Subcutaneous abdominal adipose tissue (tissue), 5 donors: ENCODE data around the gene IFITM10.

Experiments used
- H3K27ac ChIP-seq: one replicate; pipeline ENCODE4 v1.7.0; 2013; ENCODE audit warnings: low read depth, mild to moderate bottlenecking, inconsistent platforms, low read length, moderate library complexity
- H3K27me3 ChIP-seq, 5 donors: one replicate each; pipeline ENCODE4 v1.7.0; 2013; ENCODE audit warnings: low read length in 5 of 5, inconsistent platforms in 1 of 5; ENCODE audit not compliant: control insufficient read depth in 5 of 5, insufficient read depth in 4 of 5
- H3K36me3 ChIP-seq, 5 donors: one replicate each; pipeline ENCODE4 v1.7.0; 2013; ENCODE audit warnings: low read length in 5 of 5; ENCODE audit not compliant: control insufficient read depth in 5 of 5, insufficient read depth in 5 of 5
- H3K4me1 ChIP-seq, 5 donors: one replicate each; pipeline ENCODE4 v1.7.0; 2013; ENCODE audit warnings: low read length in 5 of 5, mild to moderate bottlenecking in 3 of 5, moderate library complexity in 1 of 5; ENCODE audit not compliant: control insufficient read depth in 5 of 5, insufficient read depth in 5 of 5
- H3K4me3 ChIP-seq, 5 donors: one replicate each; pipeline ENCODE4 v1.7.0; 2013; ENCODE audit warnings: low read length in 5 of 5, low read depth in 1 of 5
- H3K9ac ChIP-seq, 5 donors: one replicate each; pipeline ENCODE4 v1.7.0; 2013; ENCODE audit warnings: low read length in 5 of 5, mild to moderate bottlenecking in 4 of 5, moderate library complexity in 3 of 5
- H3K9me3 ChIP-seq, 5 donors: one replicate each; pipeline ENCODE4 v1.7.0; 2013; ENCODE audit warnings: low read length in 5 of 5; ENCODE audit not compliant: control insufficient read depth in 5 of 5
- donor health status: healthy.
- donor health status: healthy.
- donor health status: healthy.
- donor health status: healthy.
- donor health status: healthy.

Gene IFITM10

GRCh38 chr11:1751531-1751921, 1.1 kb upstream of the IFITM10 start:
- Histone ChIP-seq H3K27me3 (peaks cover 4 to 10% (median 6%) of the 10 kb centered on the region in 5 donors), H3K9me3 (no peaks in the 10 kb centered on the region), H3K4me3 (no peak overlapping the region), H3K27ac (no peak overlapping the region), H3K4me1 (peaks cover 6 to 82% (median 62%) of the 10 kb centered on the region in 5 donors), H3K9ac (peak overlapping the region in 1 of 5 donors; percentile 25), H3K36me3 (peaks cover 0 to 51% (median 42%) of the 10 kb centered on the region in 5 donors)

- H3K36me3 ChIP-seq, result peaks cover 0 to 46% (median 40%) of the 10 kb centered on the region in 5 donors
- no peak overlapping the region for H3K4me3 ChIP-seq
- no peak overlapping the region for H3K27ac ChIP-seq
- H3K9me3 ChIP-seq, result peaks cover 0 to 1% (median 0%) of the 10 kb centered on the region in 5 donors
- H3K4me1 ChIP-seq, result peaks cover 6 to 82% (median 62%) of the 10 kb centered on the region in 5 donors
- peaks cover 4 to 10% (median 6%) of the 10 kb centered on the region in 5 donors for H3K27me3 ChIP-seq
- peak overlapping the region in 2 of 5 donors; percentile 23 to 56 for H3K9ac ChIP-seq
Measured at GRCh38 chr11:1750840-1751530, 590 bp upstream of the IFITM10 start.

- Histone ChIP-seq H3K27me3 (peaks cover 4 to 10% (median 6%) of the 10 kb centered on the region in 5 donors), H3K9me3 (peaks cover 0 to 3% (median 0%) of the 10 kb centered on the region in 5 donors), H3K4me1 (peaks cover 6 to 82% (median 62%) of the 10 kb centered on the region in 5 donors), H3K4me3 (peak overlapping the region in 2 of 5 donors; percentile 11 to 51), H3K36me3 (peaks cover 0 to 32% (median 27%) of the 10 kb centered on the region in 5 donors), H3K27ac (no peak overlapping the region), H3K9ac (no peak overlapping the region)
Measured at GRCh38 chr11:1749395-1750351, 722 bp downstream of the IFITM10 start.

- H3K4me3 ChIP-seq, result peak overlapping the region in 3 of 5 donors; percentile 31 to 51 (median 44)
- H3K4me1 ChIP-seq, result peaks cover 6 to 89% (median 68%) of the 10 kb centered on the region in 5 donors
- H3K36me3 ChIP-seq, result peaks cover 0 to 24% (median 19%) of the 10 kb centered on the region in 5 donors
- H3K27me3 ChIP-seq, result peaks cover 4 to 10% (median 6%) of the 10 kb centered on the region in 5 donors
- peak overlapping the region in 1 of 5 donors; percentile 17 for H3K9ac ChIP-seq
- no peak overlapping the region for H3K27ac ChIP-seq
- H3K9me3 ChIP-seq, result peaks cover 0 to 3% (median 0%) of the 10 kb centered on the region in 5 donors
Measured at GRCh38 chr11:1748636-1749394, 1.6 kb downstream of the IFITM10 start.

GRCh38 chr11:1747753-1748635, 2.4 kb downstream of the IFITM10 start:
- Histone ChIP-seq H3K9me3 (peaks cover 0 to 3% (median 0%) of the 10 kb centered on the region in 5 donors), H3K27me3 (peaks cover 4 to 10% (median 6%) of the 10 kb centered on the region in 5 donors), H3K4me3 (peak overlapping the region in 3 of 5 donors; percentile 31 to 51 (median 44)), H3K27ac (no peak overlapping the region), H3K9ac (no peak overlapping the region), H3K4me1 (peaks cover 6 to 88% (median 68%) of the 10 kb centered on the region in 5 donors), H3K36me3 (peaks cover 0 to 16% (median 10%) of the 10 kb centered on the region in 5 donors)

GRCh38 chr11:1746956-1747752, 3.2 kb downstream of the IFITM10 start:
- Histone ChIP-seq H3K36me3 (peaks cover 0 to 7% (median 3%) of the 10 kb centered on the region in 5 donors), H3K4me1 (peaks cover 6 to 80% (median 65%) of the 10 kb centered on the region in 5 donors), H3K9ac (no peak overlapping the region), H3K27me3 (peaks cover 4 to 10% (median 6%) of the 10 kb centered on the region in 5 donors), H3K9me3 (peaks cover 0 to 3% (median 0%) of the 10 kb centered on the region in 5 donors), H3K27ac (no peak overlapping the region), H3K4me3 (no peak overlapping the region)

- Histone ChIP-seq H3K9me3 (peaks cover 0 to 3% (median 0%) of the 10 kb centered on the region in 5 donors), H3K4me1 (peaks cover 6 to 74% (median 60%) of the 10 kb centered on the region in 5 donors), H3K9ac (no peak overlapping the region), H3K27ac (no peak overlapping the region), H3K27me3 (peaks cover 4 to 10% (median 6%) of the 10 kb centered on the region in 5 donors), H3K4me3 (no peak overlapping the region), H3K36me3 (peaks cover 0 to 4% (median 0%) of the 10 kb centered on the region in 5 donors)
Measured at GRCh38 chr11:1746511-1746931, 3.9 kb downstream of the IFITM10 start.

- Histone ChIP-seq H3K4me3 (no peak overlapping the region), H3K27me3 (peaks cover 4 to 13% (median 6%) of the 10 kb centered on the region in 5 donors), H3K9ac (no peak overlapping the region), H3K4me1 (peaks cover 6 to 67% (median 53%) of the 10 kb centered on the region in 5 donors), H3K9me3 (peaks cover 0 to 3% (median 0%) of the 10 kb centered on the region in 5 donors), H3K27ac (no peak overlapping the region), H3K36me3 (peaks cover 0 to 4% (median 0%) of the 10 kb centered on the region in 5 donors)
Measured at GRCh38 chr11:1745701-1746320, 4.6 kb downstream of the IFITM10 start.
